GM19240 (cell line): ENCODE measurements around the gene VWCE.
"Not testable (repeated sequence)": the region's sequence is repeated elsewhere in the genome, so short reads cannot be mapped to it uniquely, and the experiment has no call there.

Experiments used
- DNase-seq: peaks from one replicate; pipeline ENCODE4 v3.0.0; 2011; ENCODE audit warnings: low spot score; ENCODE audit not compliant: insufficient read length

Gene VWCE

DNA sequence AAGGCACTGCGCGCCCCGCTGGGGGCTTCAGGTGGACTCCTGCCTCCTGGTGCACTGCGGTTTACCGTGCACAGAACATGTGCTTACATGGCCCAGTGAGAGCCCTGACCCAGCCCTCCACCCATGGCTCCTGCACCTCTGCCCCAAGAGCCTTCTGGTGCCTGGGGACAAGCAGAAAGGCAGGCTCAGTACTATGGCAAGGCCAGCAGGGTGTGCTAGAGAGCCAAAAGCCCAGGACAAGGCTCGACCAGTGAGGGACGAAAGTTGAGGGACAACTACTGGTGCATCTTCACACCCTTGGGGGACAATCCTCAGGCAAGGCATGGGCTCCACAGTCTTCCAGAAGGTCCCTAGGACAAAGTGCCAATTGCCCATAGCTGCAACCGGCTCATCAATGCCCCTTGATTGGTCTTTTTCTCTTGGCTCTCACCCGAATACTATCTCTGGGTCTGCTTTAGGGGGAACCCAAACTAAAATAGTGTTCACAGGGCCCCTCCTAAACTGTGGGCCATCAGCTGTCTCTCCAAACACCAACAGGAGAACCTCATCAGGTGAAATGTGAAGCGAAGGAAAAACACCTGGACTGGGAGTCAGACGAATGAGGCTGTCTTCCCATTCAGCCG is 40.6 kb downstream of the VWCE start:
- peak; percentile 92 for DNase-seq

DNA sequence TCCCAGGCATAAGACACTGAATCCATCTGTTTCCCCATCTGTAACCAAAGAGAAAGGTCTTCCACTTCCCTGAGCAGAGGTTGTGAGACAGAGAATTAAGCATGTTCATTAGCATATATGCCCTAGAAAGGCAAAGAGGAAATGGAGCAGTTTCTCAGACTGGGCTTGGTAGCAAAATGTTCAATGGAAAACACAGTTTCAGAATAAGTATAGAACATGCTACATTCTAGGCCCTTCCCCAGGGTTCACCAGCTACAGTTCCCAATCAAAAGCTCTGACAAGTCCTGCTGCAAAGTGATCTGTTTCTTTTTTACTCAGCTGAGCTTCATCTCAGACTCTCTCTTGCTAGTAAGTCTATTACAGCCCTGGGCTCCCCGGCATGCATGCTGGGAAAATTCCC is 42.8 kb downstream of the VWCE start:
- DNase-seq = not testable (repeated sequence)

DNA sequence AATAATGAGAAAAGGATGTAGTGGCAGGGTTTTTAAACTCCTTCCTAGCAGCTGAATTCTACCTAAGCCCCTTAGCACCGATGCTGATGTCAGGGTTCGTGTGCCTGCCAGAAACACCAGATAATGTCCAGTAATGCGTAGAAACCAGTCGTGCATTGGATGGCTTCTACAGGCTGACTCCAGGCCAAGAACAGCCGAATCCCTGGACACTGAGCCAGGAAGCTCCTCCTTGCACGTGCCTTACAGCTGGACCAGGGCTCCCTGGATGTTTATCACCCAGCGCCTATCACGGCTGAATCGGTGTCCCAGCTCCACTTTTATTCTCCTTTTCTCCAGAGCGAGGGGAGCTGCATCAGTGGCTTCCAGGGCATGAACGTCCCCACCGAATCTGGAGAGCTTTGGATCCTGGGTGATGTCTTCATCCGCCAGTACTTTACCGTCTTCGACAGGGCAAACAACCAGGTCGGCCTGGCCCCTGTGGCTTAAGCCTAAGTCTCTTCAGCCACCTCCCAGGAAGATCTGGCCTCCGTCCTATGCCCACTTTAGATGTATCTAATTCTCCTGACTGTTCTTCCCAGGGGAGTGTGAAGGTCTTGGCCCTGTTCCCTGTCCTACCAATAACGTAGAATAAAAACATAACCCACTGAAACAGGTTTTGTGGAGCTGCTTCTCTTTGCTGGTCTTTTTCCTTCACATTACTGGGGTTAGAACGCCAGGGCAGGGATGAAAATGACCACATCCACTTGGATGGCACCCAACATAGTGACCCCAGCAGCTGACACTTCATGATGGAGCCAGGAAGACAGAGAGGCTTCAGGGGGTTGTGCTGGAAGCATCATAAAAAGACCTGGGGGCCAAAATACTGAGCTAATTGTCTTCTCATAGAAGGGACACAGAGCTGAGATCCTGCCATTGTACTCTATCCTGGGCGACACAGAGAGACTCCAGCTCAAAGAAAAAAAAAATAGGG is 44.0 kb downstream of the VWCE start:
- DNase-seq = not testable (repeated sequence)

DNA sequence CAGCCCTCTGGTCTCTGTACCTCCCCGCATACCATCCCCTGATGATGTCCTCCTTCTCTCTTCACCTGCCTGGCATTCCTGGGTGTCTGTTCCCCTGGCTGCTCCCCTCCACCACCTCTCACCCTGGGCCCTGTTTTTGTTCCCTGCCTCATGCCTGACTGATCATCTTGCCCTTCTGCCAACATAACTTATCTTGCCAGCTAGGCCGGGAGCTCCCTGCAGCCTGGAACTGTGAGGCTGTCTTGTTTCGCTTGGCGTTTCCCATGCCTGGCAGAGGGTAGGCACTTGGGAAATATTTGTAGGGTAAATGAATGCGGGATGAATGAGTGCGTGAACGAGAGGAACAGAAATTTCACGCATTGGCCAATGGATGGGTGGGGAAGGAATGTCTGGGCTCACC is 45.9 kb downstream of the VWCE start:
- not testable (repeated sequence) for DNase-seq

DNA sequence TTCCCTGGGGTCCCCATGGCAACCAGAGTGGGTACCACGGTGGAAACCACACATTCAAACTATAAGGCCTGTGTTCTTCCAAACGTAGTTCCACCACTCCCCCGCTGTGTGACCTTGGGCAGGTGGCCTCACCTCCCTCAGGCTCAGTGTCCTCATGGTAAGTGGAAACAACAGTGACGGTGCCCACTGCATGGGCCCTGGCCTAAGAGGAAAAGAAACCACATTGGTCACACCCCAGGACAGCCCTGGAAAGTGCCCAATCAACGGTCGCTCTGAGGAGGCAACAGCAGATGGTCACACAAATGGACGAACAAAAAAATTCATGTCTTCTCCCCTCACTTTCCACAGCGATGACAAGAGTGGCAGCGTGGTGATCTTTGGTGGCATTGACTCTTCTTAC is 47.0 kb downstream of the VWCE start:
- DNase-seq = not testable (repeated sequence)

DNA sequence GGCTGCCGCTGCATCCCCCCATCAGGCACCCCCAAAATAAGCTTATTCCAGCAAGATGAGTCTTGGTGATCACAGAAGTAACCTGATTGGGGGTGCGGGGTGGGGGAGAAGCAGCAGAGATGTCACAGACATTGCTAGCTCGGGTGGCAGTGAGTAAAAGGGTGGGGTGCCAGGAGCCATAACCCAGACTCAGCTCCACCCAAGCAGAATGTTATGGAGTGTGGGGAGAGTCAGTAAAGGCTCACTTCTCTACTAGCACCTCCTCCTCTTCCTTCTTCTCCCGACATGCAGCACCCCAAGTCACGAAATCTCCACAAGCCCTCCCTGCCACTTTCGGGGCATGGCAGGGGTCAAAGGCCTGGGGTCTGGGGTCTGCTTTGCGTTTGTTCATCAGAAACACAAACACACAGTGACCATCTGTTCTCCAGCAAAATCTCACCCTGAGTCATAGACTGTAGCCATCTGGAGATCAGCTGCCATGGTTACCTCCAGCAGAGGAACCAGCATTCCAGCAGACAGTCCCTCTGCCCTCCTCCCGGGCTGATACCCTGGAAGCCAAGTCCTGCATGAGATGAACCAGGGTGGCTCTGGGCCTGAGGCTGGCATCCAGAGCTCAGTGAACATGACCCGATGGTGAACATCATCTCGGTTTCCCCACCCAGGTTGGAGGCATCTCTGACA is 49.7 kb downstream of the VWCE start:
- DNase-seq = not testable (repeated sequence)

DNA sequence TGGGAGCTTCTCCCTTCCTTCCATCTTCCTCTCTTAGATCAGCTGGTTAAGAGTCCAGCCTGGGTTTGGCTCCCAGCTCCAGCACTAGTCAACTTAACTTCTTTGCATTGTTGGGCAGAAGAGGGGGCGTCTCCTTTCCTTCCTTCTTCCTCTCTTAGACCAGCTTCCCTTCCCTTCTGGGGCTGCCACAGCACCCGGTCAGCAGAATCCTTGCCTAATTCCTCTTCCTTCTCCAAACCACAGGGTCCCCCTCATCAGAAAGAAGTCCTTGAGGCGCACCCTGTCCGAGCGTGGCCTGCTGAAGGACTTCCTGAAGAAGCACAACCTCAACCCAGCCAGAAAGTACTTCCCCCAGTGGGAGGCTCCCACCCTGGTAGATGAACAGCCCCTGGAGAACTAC is 53.6 kb downstream of the VWCE start:
- DNase-seq = not testable (repeated sequence)

DNA sequence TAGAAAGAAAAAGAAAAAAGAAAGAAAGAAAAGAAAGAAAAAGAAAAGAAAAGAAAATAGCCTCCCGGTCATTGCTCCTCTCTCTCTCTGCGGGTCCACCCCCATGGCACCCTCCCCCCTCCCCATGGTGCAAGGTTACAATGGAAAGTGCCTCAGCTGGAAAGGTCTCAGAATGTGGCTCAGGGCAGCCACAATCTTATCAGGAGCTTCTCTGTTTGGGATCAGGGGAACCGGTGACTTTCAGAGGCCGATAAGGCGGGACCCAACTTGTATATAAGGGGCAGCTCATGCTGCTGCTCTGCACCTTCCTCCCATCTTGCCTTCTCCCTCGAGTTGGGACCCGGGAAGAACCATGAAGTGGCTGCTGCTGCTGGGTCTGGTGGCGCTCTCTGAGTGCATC is 54.2 kb downstream of the VWCE start, which contains the start of gene PGA5:
TSS of gene PGA5 (plus strand) at position 301 of the 400 bp plus-strand sequence. CDS start at position 353, 52 bp downstream.
- not testable (repeated sequence) for DNase-seq

DNA sequence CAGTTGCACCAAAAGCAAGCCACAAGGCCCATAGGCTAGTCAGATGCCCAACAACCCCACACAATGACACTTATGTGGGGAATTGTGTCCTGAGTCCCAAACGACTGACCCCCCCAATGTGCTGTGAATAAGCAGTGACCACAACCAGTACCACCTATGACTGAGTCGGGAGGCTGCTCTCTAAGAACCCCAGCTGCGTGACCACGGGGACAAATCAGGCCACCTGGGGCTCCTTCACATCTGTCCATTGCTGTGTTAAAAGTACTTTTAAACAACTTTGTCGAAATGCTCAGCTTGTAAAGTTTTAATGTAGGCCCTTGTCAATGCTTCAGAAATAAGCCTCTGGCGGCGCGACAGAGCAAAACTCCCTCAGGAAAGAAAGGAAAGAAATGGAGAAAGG is 54.8 kb downstream of the VWCE start:
- not testable (repeated sequence) for DNase-seq

DNA sequence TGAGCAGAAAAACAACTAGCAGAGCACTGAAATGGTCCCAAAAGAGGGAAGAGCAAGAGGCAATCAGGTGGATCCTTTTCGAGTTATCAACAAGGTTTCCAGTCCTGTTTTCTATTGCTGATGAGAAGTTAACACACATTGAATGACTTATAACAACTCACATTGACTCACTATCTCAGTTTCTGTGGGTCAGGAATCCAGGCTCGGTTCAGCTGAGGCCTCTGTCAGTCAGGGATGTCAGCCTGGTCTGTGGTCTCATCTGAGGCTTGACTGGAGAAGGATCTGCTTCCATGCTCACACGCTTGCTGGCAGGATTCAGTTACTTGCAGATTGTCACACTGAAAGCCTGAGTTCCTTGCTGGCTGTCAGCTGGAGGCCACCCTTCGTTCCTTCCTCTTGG is 58.0 kb downstream of the VWCE start:
- not testable (repeated sequence) for DNase-seq

DNA sequence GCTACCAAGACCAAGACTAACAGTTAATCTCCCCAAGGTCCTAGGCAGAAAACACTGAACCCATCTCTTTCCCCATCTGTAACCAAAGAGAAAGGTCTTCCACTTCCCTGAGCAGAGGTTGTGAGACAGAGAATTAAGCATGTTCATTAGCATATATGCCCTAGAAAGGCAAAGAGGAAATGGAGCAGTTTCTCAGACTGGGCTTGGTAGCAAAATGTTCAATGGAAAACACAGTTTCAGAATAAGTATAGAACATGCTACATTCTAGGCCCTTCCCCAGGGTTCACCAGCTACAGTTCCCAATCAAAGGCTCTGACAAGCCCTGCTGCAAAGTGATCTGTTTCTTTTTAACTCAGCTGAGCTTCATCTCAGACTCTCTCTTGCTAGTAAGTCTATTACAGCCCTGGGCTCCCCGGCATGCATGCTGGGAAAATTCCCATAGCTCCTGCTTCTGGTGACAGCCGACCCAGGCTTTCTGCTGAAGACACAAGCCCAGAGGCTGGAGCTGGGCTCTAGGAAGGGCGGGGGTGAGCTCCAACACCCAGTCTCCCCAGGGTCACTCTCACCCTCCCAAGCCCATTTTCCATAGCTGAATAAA is 62.5 kb downstream of the VWCE start:
- not testable (repeated sequence) for DNase-seq

DNA sequence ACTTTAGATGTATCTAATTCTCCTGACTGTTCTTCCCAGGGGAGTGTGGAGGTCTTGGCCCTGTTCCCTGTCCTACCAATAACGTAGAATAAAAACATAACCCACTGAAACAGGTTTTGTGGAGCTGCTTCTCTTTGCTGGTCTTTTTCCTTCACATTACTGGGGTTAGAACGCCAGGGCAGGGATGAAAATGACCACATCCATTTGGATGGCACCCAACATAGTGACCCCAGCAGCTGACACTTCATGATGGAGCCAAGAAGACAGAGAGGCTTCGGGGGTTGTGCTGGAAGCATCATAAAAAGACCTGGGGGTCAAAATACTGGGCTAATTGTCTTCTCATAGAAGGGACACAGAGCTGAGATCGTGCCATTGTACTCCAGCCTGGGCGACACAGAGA is 63.5 kb downstream of the VWCE start:
- not testable (repeated sequence) for DNase-seq

DNA sequence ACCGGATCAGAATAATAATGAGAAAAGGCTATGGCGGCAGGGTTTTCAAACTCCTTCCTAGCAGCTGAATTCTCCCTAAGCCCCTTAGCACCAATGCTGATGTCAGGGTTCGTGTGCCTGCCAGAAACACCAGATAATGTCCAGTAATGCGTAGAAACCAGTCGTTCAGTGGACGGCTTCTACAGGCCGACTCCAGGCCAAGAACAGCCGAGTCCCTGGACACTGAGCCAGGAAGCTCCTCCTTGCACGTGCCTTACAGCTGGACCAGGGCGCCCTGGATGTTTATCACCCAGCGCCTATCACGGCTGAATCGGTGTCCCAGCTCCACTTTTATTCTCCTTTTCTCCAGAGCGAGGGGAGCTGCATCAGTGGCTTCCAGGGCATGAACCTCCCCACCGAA is 64.1 kb downstream of the VWCE start:
- not testable (repeated sequence) for DNase-seq

DNA sequence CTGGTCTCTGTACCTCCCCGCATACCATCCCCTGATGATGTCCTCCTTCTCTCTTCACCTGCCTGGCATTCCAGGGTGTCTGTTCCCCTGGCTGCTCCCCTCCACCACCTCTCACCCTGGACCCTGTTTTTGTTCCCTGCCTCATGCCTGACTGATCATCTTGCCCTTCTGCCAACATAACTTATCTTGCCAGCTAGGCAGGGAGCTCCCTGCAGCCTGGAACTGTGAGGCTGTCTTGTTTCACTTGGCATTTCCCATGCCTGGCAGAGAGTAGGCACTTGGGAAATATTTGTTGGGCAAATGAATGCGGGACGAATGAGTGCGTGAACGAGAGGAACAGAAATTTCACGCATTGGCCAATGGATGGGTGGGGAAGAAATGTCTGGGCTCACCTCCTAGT is 65.7 kb downstream of the VWCE start:
- DNase-seq = not testable (repeated sequence)

DNA sequence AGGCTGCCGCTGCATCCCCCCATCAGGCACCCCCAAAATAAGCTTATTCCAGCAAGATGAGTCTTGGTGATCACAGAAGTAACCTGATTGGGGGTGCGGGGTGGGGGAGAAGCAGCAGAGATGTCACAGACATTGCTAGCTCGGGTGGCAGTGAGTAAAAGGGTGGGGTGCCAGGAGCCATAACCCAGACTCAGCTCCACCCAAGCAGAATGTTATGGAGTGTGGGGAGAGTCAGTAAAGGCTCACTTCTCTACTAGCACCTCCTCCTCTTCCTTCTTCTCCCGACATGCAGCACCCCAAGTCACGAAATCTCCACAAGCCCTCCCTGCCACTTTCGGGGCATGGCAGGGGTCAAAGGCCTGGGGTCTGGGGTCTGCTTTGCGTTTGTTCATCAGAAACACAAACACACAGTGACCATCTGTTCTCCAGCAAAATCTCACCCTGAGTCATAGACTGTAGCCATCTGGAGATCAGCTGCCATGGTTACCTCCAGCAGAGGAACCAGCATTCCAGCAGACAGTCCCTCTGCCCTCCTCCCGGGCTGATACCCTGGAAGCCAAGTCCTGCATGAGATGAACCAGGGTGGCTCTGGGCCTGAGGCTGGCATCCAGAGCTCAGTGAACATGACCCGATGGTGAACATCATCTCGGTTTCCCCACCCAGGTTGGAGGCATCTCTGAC is 68.5 kb downstream of the VWCE start:
- DNase-seq = not testable (repeated sequence)

DNA sequence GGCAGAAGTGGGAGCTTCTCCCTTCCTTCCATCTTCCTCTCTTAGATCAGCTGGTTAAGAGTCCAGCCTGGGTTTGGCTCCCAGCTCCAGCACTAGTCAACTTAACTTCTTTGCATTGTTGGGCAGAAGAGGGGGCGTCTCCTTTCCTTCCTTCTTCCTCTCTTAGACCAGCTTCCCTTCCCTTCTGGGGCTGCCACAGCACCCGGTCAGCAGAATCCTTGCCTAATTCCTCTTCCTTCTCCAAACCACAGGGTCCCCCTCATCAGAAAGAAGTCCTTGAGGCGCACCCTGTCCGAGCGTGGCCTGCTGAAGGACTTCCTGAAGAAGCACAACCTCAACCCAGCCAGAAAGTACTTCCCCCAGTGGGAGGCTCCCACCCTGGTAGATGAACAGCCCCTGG is 72.4 kb downstream of the VWCE start:
- not testable (repeated sequence) for DNase-seq

DNA sequence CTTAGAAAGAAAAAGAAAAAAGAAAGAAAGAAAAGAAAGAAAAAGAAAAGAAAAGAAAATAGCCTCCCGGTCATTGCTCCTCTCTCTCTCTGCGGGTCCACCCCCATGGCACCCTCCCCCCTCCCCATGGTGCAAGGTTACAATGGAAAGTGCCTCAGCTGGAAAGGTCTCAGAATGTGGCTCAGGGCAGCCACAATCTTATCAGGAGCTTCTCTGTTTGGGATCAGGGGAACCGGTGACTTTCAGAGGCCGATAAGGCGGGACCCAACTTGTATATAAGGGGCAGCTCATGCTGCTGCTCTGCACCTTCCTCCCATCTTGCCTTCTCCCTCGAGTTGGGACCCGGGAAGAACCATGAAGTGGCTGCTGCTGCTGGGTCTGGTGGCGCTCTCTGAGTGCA is 73.1 kb downstream of the VWCE start, which contains the start of gene PGA4:
TSS of gene PGA4 (plus strand) at position 301 of the 400 bp plus-strand sequence. CDS start at position 355, 54 bp downstream.
- not testable (repeated sequence) for DNase-seq

DNA sequence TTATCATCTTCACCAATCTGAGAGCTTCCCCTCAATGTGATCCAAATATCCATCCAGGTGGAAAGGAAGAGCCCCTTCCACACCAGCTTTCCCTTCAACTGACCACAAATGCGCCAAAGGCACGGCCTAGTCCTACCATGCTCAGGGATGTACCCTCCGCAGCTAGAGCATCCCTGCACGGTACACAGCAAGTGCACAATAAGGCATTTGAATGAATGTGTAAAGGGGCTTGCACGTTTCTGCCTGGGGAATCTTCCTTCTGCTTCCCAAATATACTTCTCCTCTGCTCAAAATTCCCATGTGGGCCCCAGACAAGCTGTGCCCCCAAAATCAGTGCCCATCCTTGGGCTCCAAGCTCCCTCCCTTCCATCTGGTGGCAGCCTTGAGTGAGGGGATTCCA is 76.1 kb downstream of the VWCE start:
- DNase-seq = not testable (repeated sequence)

DNA sequence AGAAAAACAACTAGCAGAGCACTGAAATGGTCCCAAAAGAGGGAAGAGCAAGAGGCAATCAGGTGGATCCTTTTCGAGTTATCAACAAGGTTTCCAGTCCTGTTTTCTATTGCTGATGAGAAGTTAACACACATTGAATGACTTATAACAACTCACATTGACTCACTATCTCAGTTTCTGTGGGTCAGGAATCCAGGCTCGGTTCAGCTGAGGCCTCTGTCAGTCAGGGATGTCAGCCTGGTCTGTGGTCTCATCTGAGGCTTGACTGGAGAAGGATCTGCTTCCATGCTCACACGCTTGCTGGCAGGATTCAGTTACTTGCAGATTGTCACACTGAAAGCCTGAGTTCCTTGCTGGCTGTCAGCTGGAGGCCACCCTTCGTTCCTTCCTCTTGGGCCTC is 76.8 kb downstream of the VWCE start:
- DNase-seq = not testable (repeated sequence)

DNA sequence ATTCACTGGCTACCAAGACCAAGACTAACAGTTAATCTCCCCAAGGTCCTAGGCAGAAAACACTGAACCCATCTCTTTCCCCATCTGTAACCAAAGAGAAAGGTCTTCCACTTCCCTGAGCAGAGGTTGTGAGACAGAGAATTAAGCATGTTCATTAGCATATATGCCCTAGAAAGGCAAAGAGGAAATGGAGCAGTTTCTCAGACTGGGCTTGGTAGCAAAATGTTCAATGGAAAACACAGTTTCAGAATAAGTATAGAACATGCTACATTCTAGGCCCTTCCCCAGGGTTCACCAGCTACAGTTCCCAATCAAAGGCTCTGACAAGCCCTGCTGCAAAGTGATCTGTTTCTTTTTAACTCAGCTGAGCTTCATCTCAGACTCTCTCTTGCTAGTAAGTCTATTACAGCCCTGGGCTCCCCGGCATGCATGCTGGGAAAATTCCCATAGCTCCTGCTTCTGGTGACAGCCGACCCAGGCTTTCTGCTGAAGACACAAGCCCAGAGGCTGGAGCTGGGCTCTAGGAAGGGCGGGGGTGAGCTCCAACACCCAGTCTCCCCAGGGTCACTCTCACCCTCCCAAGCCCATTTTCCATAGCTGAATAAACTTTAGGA is 81.3 kb downstream of the VWCE start:
- DNase-seq = not testable (repeated sequence)
